ENCODE measurements around the gene DAZAP1. TPM values are rescaled to one million over a fixed set of nuclear protein-coding genes. Genes with fewer than 3 reads are reported as not detected.

Gene DAZAP1
- total RNA-seq, 1 experiment from 2014 or later: 151 TPM

- Mint-ChIP-seq H3K27ac (ENCODE audit: unreplicated experiment) (no peak overlapping the region), H3K9me3 (ENCODE audit: low read depth, unreplicated experiment) (no peaks in the 10 kb centered on the region), H3K27me3 (ENCODE audit: unreplicated experiment) (no peaks in the 10 kb centered on the region), H3K36me3 (ENCODE audit: insufficient read depth, unreplicated experiment) (peaks cover 32% of the 10 kb centered on the region), H3K4me3 (ENCODE audit: low read depth, unreplicated experiment) (no peak overlapping the region), H3K4me1 (ENCODE audit: low read depth, unreplicated experiment) (no peaks in the 10 kb centered on the region)
- CTCF ChIA-PET: no interaction called here
- BruUV-seq (replicated peaks): no TSS peak
- DNase-seq: no peak
- intact Hi-C loops (cut with micrococcal nuclease; ENCODE audit: unreplicated experiment): no loop called here
- TF ChIP-seq CTCF (IDR thresholded peaks at IDR 0.05; ENCODE audit: unreplicated experiment): no peak
Measured at GRCh38 chr19:1395194-1396018, 12.0 kb upstream of the DAZAP1 start.

GRCh38 chr19:1396019-1396767 lies 11.2 kb upstream of the DAZAP1 start:
- no peak for DNase-seq
- Mint-ChIP-seq H3K4me1 (ENCODE audit: low read depth, unreplicated experiment) (no peaks in the 10 kb centered on the region), H3K9me3 (ENCODE audit: low read depth, unreplicated experiment) (no peaks in the 10 kb centered on the region), H3K36me3 (ENCODE audit: insufficient read depth, unreplicated experiment) (peaks cover 27% of the 10 kb centered on the region), H3K4me3 (ENCODE audit: low read depth, unreplicated experiment) (no peak overlapping the region), H3K27ac (ENCODE audit: unreplicated experiment) (no peak overlapping the region), H3K27me3 (ENCODE audit: unreplicated experiment) (no peaks in the 10 kb centered on the region)
- CTCF ChIA-PET: no interaction called here
- intact Hi-C loops (cut with micrococcal nuclease; ENCODE audit: unreplicated experiment): no loop called here
- no TSS peak for BruUV-seq (replicated peaks)
- no peak for TF ChIP-seq CTCF (IDR thresholded peaks at IDR 0.05; ENCODE audit: unreplicated experiment)

GRCh38 chr19:1396768-1397679 lies 10.4 kb upstream of the DAZAP1 start:
- CTCF ChIA-PET: no interaction called here
- BruUV-seq (replicated peaks): no TSS peak
- H3K4me1 Mint-ChIP-seq (ENCODE audit: low read depth, unreplicated experiment): no peaks in the 10 kb centered on the region
- H3K4me3 Mint-ChIP-seq (ENCODE audit: low read depth, unreplicated experiment): no peak overlapping the region
- H3K27me3 Mint-ChIP-seq (ENCODE audit: unreplicated experiment): no peaks in the 10 kb centered on the region
- DNase-seq: no peak
- H3K9me3 Mint-ChIP-seq (ENCODE audit: low read depth, unreplicated experiment): no peaks in the 10 kb centered on the region
- intact Hi-C loops (cut with micrococcal nuclease; ENCODE audit: unreplicated experiment): no loop called here
- H3K27ac Mint-ChIP-seq (ENCODE audit: unreplicated experiment): no peak overlapping the region
- TF ChIP-seq CTCF (IDR thresholded peaks at IDR 0.05; ENCODE audit: unreplicated experiment): no peak
- H3K36me3 Mint-ChIP-seq (ENCODE audit: insufficient read depth, unreplicated experiment): peaks cover 23% of the 10 kb centered on the region

GRCh38 chr19:1397838-1398237 lies 9.5 kb upstream of the DAZAP1 start:
- CTCF ChIA-PET: no interaction called here
- H3K36me3 Mint-ChIP-seq (ENCODE audit: insufficient read depth, unreplicated experiment): peaks cover 23% of the 10 kb centered on the region

More at GRCh38 chr19:1397838-1398237, 9.5 kb upstream of the DAZAP1 start:
- no peak for DNase-seq
- intact Hi-C loops (cut with micrococcal nuclease; ENCODE audit: unreplicated experiment): no loop called here
- no peak overlapping the region for H3K27ac Mint-ChIP-seq (ENCODE audit: unreplicated experiment)
- peaks cover 5% of the 10 kb centered on the region for H3K4me1 Mint-ChIP-seq (ENCODE audit: low read depth, unreplicated experiment)
- H3K9me3 Mint-ChIP-seq (ENCODE audit: low read depth, unreplicated experiment): no peaks in the 10 kb centered on the region
- no peaks in the 10 kb centered on the region for H3K27me3 Mint-ChIP-seq (ENCODE audit: unreplicated experiment)
- no peak for TF ChIP-seq CTCF (IDR thresholded peaks at IDR 0.05; ENCODE audit: unreplicated experiment)
- no peak overlapping the region for H3K4me3 Mint-ChIP-seq (ENCODE audit: low read depth, unreplicated experiment)
- no TSS peak for BruUV-seq (replicated peaks)

Measured in Calu3 (cell line).